ENCODE results near the gene HSD3B2. TPM values are rescaled to one million over a fixed set of nuclear protein-coding genes. Genes with fewer than 3 reads are reported as not detected.

Gene HSD3B2
- total and polyA plus RNA-seq, 4 donors = 0.02 to 1.6 TPM; not detected in 2

DNA sequence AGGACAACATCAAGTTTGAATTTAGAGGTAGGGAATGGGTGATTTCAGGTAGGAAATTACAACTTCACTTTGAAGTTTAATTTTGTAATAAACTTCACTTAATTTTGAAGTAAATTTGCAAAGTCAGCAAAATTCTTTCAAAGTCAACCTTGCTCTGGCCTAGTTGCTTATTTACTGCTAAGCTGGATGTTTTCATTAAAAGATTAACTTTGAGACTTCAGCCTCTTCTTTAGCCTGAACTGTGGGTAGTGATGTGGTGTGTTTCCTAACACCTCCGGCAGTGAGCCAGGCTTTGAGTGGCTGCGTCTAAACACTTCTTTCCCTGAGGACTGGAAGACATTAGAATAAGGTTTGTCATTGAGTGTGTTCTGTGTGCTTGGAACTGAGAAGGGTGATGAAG, 46.4 kb upstream of the HSD3B2 start, which contains the start of gene HAO2:
Gene HAO2 (plus strand): TSS at position 232 of the 400 bp plus-strand sequence. CDS start 12,301 bp downstream, outside the sequence.
- Histone ChIP-seq H3K4me3 (no peak within 1 kb of the TSS), H3K27ac (ENCODE audit: low read depth in 1 of 2, low read length in 1 of 2) (no peak within 1 kb of the TSS), H3K27me3 (ENCODE audit: control insufficient read depth in 3 of 3, insufficient read depth in 3 of 3, low read length in 2 of 3) (no peaks in the 10 kb centered on the region), H3K9me3 (ENCODE audit: control insufficient read depth in 4 of 4, insufficient read depth in 3 of 4, low read length in 3 of 4) (no peaks in the 10 kb centered on the region), H3K9ac (ENCODE audit: insufficient read depth in 1 of 2, low read length in 2 of 2) (no peak within 1 kb of the TSS), H3K36me3 (ENCODE audit: control insufficient read depth in 4 of 4, insufficient read depth in 4 of 4, low read length in 4 of 4) (no peaks in the 10 kb centered on the region), H3K4me1 (ENCODE audit: control insufficient read depth in 5 of 5, insufficient read depth in 5 of 5, low read length in 5 of 5) (peaks cover 0 to 27% (median 0%) of the 10 kb centered on the region in 5 donors)
- TF ChIP-seq, protein P1, sequence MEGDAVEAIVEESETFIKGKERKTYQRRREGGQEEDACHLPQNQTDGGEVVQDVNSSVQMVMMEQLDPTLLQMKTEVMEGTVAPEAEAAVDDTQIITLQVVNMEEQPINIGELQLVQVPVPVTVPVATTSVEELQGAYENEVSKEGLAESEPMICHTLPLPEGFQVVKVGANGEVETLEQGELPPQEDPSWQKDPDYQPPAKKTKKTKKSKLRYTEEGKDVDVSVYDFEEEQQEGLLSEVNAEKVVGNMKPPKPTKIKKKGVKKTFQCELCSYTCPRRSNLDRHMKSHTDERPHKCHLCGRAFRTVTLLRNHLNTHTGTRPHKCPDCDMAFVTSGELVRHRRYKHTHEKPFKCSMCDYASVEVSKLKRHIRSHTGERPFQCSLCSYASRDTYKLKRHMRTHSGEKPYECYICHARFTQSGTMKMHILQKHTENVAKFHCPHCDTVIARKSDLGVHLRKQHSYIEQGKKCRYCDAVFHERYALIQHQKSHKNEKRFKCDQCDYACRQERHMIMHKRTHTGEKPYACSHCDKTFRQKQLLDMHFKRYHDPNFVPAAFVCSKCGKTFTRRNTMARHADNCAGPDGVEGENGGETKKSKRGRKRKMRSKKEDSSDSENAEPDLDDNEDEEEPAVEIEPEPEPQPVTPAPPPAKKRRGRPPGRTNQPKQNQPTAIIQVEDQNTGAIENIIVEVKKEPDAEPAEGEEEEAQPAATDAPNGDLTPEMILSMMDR (IDR thresholded peaks at IDR 0.05; ENCODE audit: control extremely low read depth, extremely low read depth) = no peak
- ATAC-seq (ENCODE audit: insufficient read depth, low FRiP score) (no peak), DNase-seq (no peak)
- 68 to 86% methylated on average over 2 of the region's 2 CpGs for WGBS, 2 donors

DNA sequence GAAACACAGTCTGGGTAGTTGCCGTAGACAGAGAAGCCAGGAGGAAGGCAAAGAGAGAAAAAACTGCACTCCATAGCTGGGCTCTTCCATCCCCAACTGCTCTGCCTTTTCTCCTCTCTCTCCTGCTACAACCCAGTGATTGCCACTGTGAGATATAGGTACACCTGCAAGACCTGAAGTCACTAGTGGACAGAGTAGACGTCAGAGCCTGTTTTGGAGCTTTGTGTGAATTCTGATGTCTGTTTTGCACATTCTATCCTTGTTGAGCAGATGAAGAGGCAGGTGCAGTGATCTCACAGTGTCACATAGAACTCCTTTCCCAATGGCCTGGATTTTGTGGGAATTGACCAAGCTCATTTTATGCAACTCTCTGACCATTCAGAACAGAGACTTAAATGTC, 44.2 kb upstream of the HSD3B2 start:
- TF ChIP-seq, protein P1 (IDR thresholded peaks at IDR 0.05; ENCODE audit: control extremely low read depth, extremely low read depth) = no peak

DNA sequence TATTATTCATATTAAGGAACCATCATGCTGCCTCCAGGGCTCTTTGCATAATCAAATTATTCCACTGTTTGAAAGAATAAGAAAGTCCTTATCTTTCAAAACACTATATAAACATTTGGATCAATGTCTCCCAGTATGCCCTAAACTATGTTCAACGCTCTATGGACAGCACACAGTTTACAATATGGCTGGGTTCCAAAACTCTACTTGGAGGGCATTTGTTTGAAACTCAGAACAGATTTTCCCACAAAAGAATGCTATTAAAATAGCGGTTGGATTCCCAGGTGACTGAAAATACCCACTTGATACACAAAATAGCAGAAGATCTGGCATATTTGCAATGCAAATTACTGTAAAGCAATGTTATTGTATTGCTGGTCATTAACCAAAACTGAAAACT, 43.1 kb upstream of the HSD3B2 start:
- H3K4me1 ChIP-seq (ENCODE audit: control insufficient read depth in 5 of 5, insufficient read depth in 5 of 5, low read length in 5 of 5) = peaks cover 0 to 27% (median 0%) of the 10 kb centered on the region in 5 donors
- ATAC-seq (ENCODE audit: insufficient read depth, low FRiP score) (no peak), DNase-seq (peak in 1 of 3 donors; percentile 42)
- no peak overlapping the region for H3K27ac ChIP-seq (ENCODE audit: low read depth in 1 of 2, low read length in 1 of 2)
- no peak overlapping the region for H3K4me3 ChIP-seq
- H3K27me3 ChIP-seq (ENCODE audit: control insufficient read depth in 3 of 3, insufficient read depth in 3 of 3, low read length in 2 of 3) = no peaks in the 10 kb centered on the region
- 37 to 54% methylated on average over 2 of the region's 2 CpGs for WGBS, 2 donors
- H3K36me3 ChIP-seq (ENCODE audit: control insufficient read depth in 4 of 4, insufficient read depth in 4 of 4, low read length in 4 of 4) = no peaks in the 10 kb centered on the region
- TF ChIP-seq, protein P1 (IDR thresholded peaks at IDR 0.05; ENCODE audit: control extremely low read depth, extremely low read depth) = no peak
- H3K9me3 ChIP-seq (ENCODE audit: control insufficient read depth in 4 of 4, insufficient read depth in 3 of 4, low read length in 3 of 4) = peaks cover 0 to 3% (median 0%) of the 10 kb centered on the region in 4 donors
- no peak overlapping the region for H3K9ac ChIP-seq (ENCODE audit: insufficient read depth in 1 of 2, low read length in 2 of 2)

More for the DNA sequence above, 44.2 kb upstream of the HSD3B2 start:
- Histone ChIP-seq H3K27ac (ENCODE audit: low read depth in 1 of 2, low read length in 1 of 2) (no peak overlapping the region), H3K27me3 (ENCODE audit: control insufficient read depth in 3 of 3, insufficient read depth in 3 of 3, low read length in 2 of 3) (no peaks in the 10 kb centered on the region), H3K9me3 (ENCODE audit: control insufficient read depth in 4 of 4, insufficient read depth in 3 of 4, low read length in 3 of 4) (peaks cover 0 to 3% (median 0%) of the 10 kb centered on the region in 4 donors), H3K4me1 (ENCODE audit: control insufficient read depth in 5 of 5, insufficient read depth in 5 of 5, low read length in 5 of 5) (peaks cover 0 to 27% (median 0%) of the 10 kb centered on the region in 5 donors), H3K9ac (ENCODE audit: insufficient read depth in 1 of 2, low read length in 2 of 2) (no peak overlapping the region), H3K4me3 (no peak overlapping the region), H3K36me3 (ENCODE audit: control insufficient read depth in 4 of 4, insufficient read depth in 4 of 4, low read length in 4 of 4) (no peaks in the 10 kb centered on the region)
- DNase-seq (no peak), ATAC-seq (ENCODE audit: insufficient read depth, low FRiP score) (no peak)
- 92 to 100% methylated on average over 2 of the region's 2 CpGs for WGBS, 2 donors
